NCI-H2029 (cell line): ENCODE measurements around the gene TCHHL1.
A peak's percentile ranks its signal among the peaks of the same experiment; 100 is the strongest.

Source experiments
- DNase-seq: peaks from one replicate; lab custom pipeline; 2025; lab: John Stamatoyannopoulos, UW

Gene TCHHL1

GRCh38 chr1:152038871-152039270, 50.0 kb downstream of the TCHHL1 start:
- DNase-seq: no peak

GRCh38 chr1:152036267-152037216, 52.3 kb downstream of the TCHHL1 start, which contains the start of gene S100A11:
S100A11 (minus strand) TSS chr1:152037004; CDS start chr1:152036915, 89 bp downstream.
- DNase-seq: peak; percentile 5

- no peak for DNase-seq
Observed at GRCh38 chr1:152035539-152036266, 53.2 kb downstream of the TCHHL1 start.

- DNase-seq: peak; percentile 6
Observed at GRCh38 chr1:152034654-152035538, 54.0 kb downstream of the TCHHL1 start.

- DNase-seq: peak; percentile 10
Observed at GRCh38 chr1:152034324-152034653, 54.6 kb downstream of the TCHHL1 start.
